Testis (tissue), 2 donors: ENCODE results near the gene SPATA33.

ENCODE experiments used
- POLR2A ChIP-seq: fragments of 450-650 bp; IDR thresholded peaks from one replicate; pipeline ENCODE4 v1.6.1; 2017; ENCODE audit warnings: antibody characterized with exemption, mild to moderate bottlenecking, moderate library complexity
- TF ChIP-seq, protein P1 (sequence below), 3 experiments: fragments of 450-650 bp in 2 of 3; fragments of 200-600 bp in 1 of 3; sonication (generic) in 1 of 3; IDR thresholded peaks; one replicate each; pipeline ENCODE4 v1.5.1; 2016 to 2019; ENCODE audit warnings: antibody characterized with exemption in 3 of 3, mild to moderate bottlenecking in 2 of 3, moderate library complexity in 1 of 3

DNA sequence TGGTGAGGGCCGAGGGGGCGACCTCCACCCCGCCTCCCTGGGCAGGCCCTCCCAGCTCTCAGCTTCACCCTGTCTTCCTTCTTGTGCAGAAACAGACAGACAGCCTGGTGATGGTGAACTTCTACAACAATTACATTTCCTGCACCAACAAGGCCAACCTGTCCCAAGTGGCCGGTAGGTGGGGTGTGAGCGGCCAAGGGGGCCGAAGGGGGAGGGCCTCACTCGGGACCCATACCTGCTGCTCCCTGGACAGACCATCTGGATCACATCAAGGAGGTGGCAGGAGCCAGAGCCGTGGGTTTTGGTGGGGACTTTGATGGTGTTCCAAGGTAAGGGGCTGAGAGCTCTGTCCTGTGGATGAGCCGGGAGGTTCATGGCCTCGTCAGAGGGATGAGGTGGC lies 20.3 kb upstream of the SPATA33 start:
- TF ChIP-seq, protein P1, sequence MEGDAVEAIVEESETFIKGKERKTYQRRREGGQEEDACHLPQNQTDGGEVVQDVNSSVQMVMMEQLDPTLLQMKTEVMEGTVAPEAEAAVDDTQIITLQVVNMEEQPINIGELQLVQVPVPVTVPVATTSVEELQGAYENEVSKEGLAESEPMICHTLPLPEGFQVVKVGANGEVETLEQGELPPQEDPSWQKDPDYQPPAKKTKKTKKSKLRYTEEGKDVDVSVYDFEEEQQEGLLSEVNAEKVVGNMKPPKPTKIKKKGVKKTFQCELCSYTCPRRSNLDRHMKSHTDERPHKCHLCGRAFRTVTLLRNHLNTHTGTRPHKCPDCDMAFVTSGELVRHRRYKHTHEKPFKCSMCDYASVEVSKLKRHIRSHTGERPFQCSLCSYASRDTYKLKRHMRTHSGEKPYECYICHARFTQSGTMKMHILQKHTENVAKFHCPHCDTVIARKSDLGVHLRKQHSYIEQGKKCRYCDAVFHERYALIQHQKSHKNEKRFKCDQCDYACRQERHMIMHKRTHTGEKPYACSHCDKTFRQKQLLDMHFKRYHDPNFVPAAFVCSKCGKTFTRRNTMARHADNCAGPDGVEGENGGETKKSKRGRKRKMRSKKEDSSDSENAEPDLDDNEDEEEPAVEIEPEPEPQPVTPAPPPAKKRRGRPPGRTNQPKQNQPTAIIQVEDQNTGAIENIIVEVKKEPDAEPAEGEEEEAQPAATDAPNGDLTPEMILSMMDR (IDR thresholded peaks at IDR 0.05): no peak
- no peak for TF ChIP-seq POLR2A
